NB4 (cell line): ENCODE results near the gene HCFC1.
A peak's percentile ranks its signal among the peaks of the same experiment; 100 is the strongest.

Experiments used
- MYC ChIP-seq: IDR thresholded peaks from 2 replicates; pipeline ENCODE4 v1.6.1; 2011; ENCODE audit warnings: low read depth, low read length
- TF ChIP-seq, protein P1 (sequence below): IDR thresholded peaks from 2 replicates; pipeline ENCODE4 v1.6.1; 2011; ENCODE audit warnings: low read depth, low read length
- TF ChIP-seq, protein P2 (sequence below): IDR thresholded peaks from one replicate; pipeline ENCODE4 v1.5.1; 2012; ENCODE audit warnings: low read depth, low read length

DNA sequence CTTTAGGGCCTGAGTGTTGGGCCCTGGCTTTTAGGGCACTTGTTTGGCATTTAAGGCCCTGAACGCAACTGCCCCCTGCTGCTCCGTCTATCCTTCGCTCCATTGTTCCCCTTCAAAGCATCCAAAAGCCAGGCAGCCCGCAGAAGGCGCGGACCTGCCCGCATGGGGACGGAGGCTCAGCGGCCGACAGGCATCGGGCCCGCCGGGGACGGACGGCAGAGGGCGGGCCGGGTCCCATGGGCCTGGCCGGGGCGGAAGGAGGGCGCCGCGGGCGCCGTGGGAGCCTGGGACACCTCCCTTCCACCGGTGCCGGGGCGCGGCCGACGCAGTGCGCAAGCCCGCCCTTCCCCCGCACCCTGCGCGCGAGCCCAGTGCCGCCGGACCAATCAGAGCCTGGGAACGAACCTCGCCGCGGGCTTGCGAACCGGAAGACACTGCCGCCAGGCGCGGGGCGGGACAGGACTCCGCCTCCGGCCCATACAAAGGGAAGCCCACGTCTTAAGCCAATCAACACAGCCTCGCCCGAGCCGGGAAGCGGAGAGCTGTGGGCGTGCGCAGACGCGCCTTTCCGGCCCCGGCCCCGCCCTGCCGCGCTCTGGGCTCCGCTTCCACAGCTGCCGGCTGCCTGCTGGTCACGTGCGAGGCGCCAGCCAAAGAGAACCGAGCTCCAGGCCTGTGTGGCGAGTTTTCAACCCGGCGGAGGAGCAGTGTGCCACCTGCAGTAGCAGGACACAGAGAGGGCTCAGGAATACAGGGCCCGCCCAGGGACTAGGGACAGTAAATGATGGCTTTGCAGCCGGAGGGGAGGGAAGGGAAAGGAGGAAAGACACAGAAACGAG is 43.5 kb downstream of the HCFC1 start:
- TF ChIP-seq, protein P1, sequence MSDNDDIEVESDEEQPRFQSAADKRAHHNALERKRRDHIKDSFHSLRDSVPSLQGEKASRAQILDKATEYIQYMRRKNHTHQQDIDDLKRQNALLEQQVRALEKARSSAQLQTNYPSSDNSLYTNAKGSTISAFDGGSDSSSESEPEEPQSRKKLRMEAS: peak; percentile 94
- TF ChIP-seq, protein P2, sequence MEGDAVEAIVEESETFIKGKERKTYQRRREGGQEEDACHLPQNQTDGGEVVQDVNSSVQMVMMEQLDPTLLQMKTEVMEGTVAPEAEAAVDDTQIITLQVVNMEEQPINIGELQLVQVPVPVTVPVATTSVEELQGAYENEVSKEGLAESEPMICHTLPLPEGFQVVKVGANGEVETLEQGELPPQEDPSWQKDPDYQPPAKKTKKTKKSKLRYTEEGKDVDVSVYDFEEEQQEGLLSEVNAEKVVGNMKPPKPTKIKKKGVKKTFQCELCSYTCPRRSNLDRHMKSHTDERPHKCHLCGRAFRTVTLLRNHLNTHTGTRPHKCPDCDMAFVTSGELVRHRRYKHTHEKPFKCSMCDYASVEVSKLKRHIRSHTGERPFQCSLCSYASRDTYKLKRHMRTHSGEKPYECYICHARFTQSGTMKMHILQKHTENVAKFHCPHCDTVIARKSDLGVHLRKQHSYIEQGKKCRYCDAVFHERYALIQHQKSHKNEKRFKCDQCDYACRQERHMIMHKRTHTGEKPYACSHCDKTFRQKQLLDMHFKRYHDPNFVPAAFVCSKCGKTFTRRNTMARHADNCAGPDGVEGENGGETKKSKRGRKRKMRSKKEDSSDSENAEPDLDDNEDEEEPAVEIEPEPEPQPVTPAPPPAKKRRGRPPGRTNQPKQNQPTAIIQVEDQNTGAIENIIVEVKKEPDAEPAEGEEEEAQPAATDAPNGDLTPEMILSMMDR: no peak
- TF ChIP-seq MYC: peak; percentile 42
